Neural crest cell (in vitro differentiated cells): ENCODE data around the gene ESR2. TPM values are rescaled to one million over a fixed set of nuclear protein-coding genes. Genes with fewer than 3 reads are reported as not detected.

Source experiments
- DNase-seq: peaks from one replicate; pipeline ENCODE4 v3.0.0; 2021; ENCODE audit warnings: low read depth, mixed read lengths, low spot score
- H3K27ac Mint-ChIP-seq: one replicate; pipeline ENCODE4 v1.8.0; 2021; ENCODE audit warnings: mild to moderate bottlenecking, mixed read lengths; ENCODE audit not compliant: unreplicated experiment
- H3K27me3 Mint-ChIP-seq: 2 replicates; pipeline ENCODE4 v1.8.0; 2021; ENCODE audit warnings: low read depth, mild to moderate bottlenecking, mixed read lengths
- H3K36me3 Mint-ChIP-seq: 2 replicates; pipeline ENCODE4 v1.8.0; 2021; ENCODE audit warnings: low read depth, mild to moderate bottlenecking, mixed read lengths
- H3K4me1 Mint-ChIP-seq: 2 replicates; pipeline ENCODE4 v1.8.0; 2021; ENCODE audit warnings: mixed read lengths
- H3K4me3 Mint-ChIP-seq: one replicate; pipeline ENCODE4 v1.8.0; 2021; ENCODE audit warnings: mild to moderate bottlenecking, mixed read lengths
- H3K9me3 Mint-ChIP-seq: 2 replicates; pipeline ENCODE4 v1.8.0; 2021; ENCODE audit warnings: mixed read lengths
- total RNA-seq: library from RNA; stranded (reverse); gene quantifications from 2 replicates; pipeline ENCODE4 v1.2.1, GENCODE V29; 2021
- TF ChIP-seq, protein P1 (sequence below): fragments of 200-600 bp; sonication (generic); conservative IDR thresholded peaks from 2 replicates; pipeline ENCODE4 v1.5.0; 2021; ENCODE audit warnings: antibody characterized with exemption, mild to moderate bottlenecking

Gene ESR2
- total RNA-seq, 1 donor from 2014 or later = 0.33 TPM

GRCh38 chr14:64088647-64088964 lies 205.6 kb downstream of the ESR2 start:
- Mint-ChIP-seq H3K4me3 (no peak overlapping the region), H3K27ac (no peak overlapping the region), H3K4me1 (peaks cover 6% of the 10 kb centered on the region), H3K27me3 (no peaks in the 10 kb centered on the region), H3K36me3 (peaks cover 5% of the 10 kb centered on the region), H3K9me3 (no peaks in the 10 kb centered on the region)
- TF ChIP-seq, protein P1, sequence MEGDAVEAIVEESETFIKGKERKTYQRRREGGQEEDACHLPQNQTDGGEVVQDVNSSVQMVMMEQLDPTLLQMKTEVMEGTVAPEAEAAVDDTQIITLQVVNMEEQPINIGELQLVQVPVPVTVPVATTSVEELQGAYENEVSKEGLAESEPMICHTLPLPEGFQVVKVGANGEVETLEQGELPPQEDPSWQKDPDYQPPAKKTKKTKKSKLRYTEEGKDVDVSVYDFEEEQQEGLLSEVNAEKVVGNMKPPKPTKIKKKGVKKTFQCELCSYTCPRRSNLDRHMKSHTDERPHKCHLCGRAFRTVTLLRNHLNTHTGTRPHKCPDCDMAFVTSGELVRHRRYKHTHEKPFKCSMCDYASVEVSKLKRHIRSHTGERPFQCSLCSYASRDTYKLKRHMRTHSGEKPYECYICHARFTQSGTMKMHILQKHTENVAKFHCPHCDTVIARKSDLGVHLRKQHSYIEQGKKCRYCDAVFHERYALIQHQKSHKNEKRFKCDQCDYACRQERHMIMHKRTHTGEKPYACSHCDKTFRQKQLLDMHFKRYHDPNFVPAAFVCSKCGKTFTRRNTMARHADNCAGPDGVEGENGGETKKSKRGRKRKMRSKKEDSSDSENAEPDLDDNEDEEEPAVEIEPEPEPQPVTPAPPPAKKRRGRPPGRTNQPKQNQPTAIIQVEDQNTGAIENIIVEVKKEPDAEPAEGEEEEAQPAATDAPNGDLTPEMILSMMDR = no peak
- no peak for DNase-seq

DNA sequence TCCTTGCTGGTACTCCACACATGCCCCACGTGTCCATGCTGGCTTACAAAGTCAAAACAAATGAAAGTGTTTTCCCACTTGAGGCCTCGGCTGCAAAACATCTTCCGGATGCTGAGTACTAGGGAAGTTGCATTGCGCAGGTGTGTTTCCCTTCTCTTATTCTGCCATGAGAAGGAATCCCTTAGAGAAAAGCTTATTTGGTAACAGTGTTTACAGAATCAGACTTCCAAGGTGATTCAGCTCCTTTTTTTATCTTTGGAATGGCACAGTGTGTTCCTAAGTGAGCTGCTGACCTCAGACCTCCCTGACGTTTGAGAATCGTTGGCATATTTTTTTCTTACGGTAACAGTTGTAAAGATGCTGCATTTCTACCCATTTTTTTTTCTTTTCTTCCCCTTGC lies 211.3 kb downstream of the ESR2 start:
- TF ChIP-seq, protein P1 = no peak
- no peaks in the 10 kb centered on the region for H3K27me3 Mint-ChIP-seq

DNA sequence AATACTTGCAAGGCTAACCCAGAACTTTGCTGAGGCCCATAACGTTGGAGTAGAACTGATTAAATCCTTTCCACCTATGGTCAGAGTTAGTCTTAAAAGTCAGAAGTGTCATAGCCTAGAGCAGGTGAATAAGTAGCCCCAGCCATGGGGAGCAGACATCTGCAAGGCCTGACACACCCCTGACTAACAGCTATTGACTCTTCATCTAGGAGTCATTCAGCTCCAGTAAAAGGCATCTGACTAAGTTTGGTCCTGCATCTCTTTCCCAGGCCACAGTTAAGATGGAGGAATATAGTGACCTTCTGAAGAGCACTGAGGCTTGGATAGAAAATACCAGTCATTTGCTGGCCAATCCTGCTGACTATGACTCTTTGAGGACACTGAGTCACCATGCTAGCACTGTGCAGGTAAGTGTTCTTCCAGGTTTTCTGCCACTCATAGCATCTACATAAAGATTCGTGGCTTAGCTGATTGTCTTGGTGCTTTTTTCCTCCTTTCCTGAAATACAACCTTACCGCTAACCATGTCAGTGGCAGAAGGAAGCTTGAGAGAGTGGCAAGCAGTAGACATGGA lies 212.9 kb downstream of the ESR2 start:
- H3K4me3 Mint-ChIP-seq = no peak overlapping the region
- no peaks in the 10 kb centered on the region for H3K4me1 Mint-ChIP-seq
- H3K9me3 Mint-ChIP-seq = no peaks in the 10 kb centered on the region
- peaks cover 16% of the 10 kb centered on the region for H3K36me3 Mint-ChIP-seq
- DNase-seq = no peak
- TF ChIP-seq, protein P1 = no peak
- no peaks in the 10 kb centered on the region for H3K27me3 Mint-ChIP-seq
- H3K27ac Mint-ChIP-seq = no peak overlapping the region

More for the DNA sequence above, 211.3 kb downstream of the ESR2 start:
- Mint-ChIP-seq H3K9me3 (no peaks in the 10 kb centered on the region), H3K27ac (no peak overlapping the region), H3K4me1 (no peaks in the 10 kb centered on the region), H3K4me3 (no peak overlapping the region), H3K36me3 (peaks cover 16% of the 10 kb centered on the region)
- DNase-seq = no peak

GRCh38 chr14:64080452-64080851 lies 213.7 kb downstream of the ESR2 start:
- Mint-ChIP-seq H3K27me3 (no peaks in the 10 kb centered on the region), H3K4me3 (no peak overlapping the region)

GRCh38 chr14:64075613-64076005 lies 218.6 kb downstream of the ESR2 start:
- Mint-ChIP-seq H3K4me1 (peaks cover 13% of the 10 kb centered on the region), H3K27ac (no peak overlapping the region), H3K4me3 (no peak overlapping the region), H3K36me3 (peaks cover 28% of the 10 kb centered on the region), H3K9me3 (no peaks in the 10 kb centered on the region), H3K27me3 (no peaks in the 10 kb centered on the region)
- DNase-seq = no peak
- TF ChIP-seq, protein P1 = no peak

More at GRCh38 chr14:64080452-64080851, 213.7 kb downstream of the ESR2 start:
- Mint-ChIP-seq H3K36me3 (peaks cover 16% of the 10 kb centered on the region), H3K9me3 (no peaks in the 10 kb centered on the region), H3K27ac (no peak overlapping the region), H3K4me1 (peaks cover 5% of the 10 kb centered on the region)
- no peak for DNase-seq
- TF ChIP-seq, protein P1 = no peak
